ENCODE results near the gene CCDC7. TPM values are rescaled to one million over a fixed set of nuclear protein-coding genes. Genes with fewer than 3 reads are reported as not detected.

CCDC7 gene
- total RNA-seq, 1 donor from 2014 or later, result 24.7 TPM

GRCh38 chr10:32426186-32426585 lies 19.8 kb upstream of the CCDC7 start:
- no peak for TF ChIP-seq CTCF (IDR thresholded peaks at IDR 0.05; ENCODE audit: borderline replicate concordance)
- peaks cover 13% of the 10 kb centered on the region for H3K9me3 ChIP-seq (replicated peaks)
- H3K27ac ChIP-seq (replicated peaks), result no peak overlapping the region
- no peak overlapping the region for H3K4me3 ChIP-seq
- no peaks in the 10 kb centered on the region for H3K4me1 ChIP-seq
- no peaks in the 10 kb centered on the region for H3K27me3 ChIP-seq (ENCODE audit: low read depth)
- intact Hi-C loops (cut with micrococcal nuclease), result no loop called here
- no peak for DNase-seq
- no peaks in the 10 kb centered on the region for H3K36me3 ChIP-seq

DNA sequence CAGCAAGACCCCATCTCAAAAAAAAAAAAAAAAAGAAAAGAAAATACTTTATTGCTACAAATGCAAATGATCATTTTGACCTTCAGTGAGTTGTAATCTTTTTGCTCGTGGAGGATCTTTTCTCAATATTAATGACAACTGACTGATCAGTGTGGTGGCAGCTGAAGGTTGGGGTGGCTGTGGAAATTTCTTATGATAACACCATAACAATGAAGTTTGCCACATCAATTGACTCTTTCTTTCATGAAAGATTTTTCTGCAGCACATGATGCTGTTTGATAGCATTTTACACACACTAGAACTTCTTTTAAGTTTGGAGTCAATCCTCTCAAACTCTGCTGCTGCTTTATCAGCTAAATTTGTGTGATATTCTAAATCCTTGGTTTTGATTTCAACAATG lies 12.4 kb upstream of the CCDC7 start:
- Histone ChIP-seq H3K27me3 (ENCODE audit: low read depth) (no peaks in the 10 kb centered on the region), H3K4me1 (no peaks in the 10 kb centered on the region), H3K27ac (replicated peaks) (no peak overlapping the region), H3K9me3 (replicated peaks) (peaks cover 11% of the 10 kb centered on the region), H3K4me3 (no peak overlapping the region), H3K36me3 (no peaks in the 10 kb centered on the region)
- intact Hi-C loops (cut with micrococcal nuclease), result no loop called here
- DNase-seq, result no peak
- TF ChIP-seq CTCF (IDR thresholded peaks at IDR 0.05; ENCODE audit: borderline replicate concordance), result no peak

DNA sequence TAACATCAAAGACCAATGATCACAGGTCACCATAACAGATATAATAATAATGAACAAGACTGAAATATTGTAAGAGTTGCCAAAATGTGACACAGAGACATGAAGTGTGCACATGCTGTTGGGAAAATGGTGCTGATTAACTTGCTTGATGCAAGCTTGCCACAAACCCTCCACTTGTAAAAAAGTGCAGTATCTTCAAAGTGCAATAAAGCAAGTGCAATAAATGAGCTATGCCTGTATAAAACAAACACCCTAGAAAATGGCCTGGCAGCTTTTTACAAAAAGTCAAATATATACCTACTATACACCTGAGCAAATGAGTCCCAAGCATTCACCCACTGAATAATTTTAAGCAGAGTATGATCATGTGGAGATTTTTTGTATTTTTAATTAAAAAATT lies 9.7 kb upstream of the CCDC7 start:
- Histone ChIP-seq H3K9me3 (replicated peaks) (peaks cover 11% of the 10 kb centered on the region), H3K27ac (replicated peaks) (no peak overlapping the region), H3K36me3 (no peaks in the 10 kb centered on the region), H3K27me3 (ENCODE audit: low read depth) (no peaks in the 10 kb centered on the region), H3K4me1 (no peaks in the 10 kb centered on the region), H3K4me3 (no peak overlapping the region)
- DNase-seq, result no peak
- TF ChIP-seq CTCF (IDR thresholded peaks at IDR 0.05; ENCODE audit: borderline replicate concordance), result no peak
- intact Hi-C loops (cut with micrococcal nuclease), result no loop called here

DNA sequence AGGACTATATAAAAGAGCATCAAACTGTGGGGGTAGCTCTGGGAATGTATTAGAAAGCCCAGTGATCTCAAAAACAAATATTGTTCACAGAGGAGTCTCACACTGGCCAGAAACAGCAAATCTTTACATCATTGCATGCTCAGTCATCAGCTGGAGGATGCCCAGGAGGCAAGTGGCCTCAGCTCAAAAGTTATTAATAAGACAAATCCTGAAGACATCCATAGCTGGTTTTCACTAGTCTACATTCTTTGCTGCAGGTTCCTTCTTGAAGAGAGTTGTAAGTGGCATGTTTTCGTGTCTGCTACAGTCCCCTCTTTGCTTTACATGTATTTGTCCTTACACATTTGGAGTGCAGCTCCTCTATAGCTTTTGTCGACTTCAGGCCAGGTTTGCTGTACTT lies 8.6 kb upstream of the CCDC7 start:
- H3K4me1 ChIP-seq, result no peaks in the 10 kb centered on the region
- no peak for TF ChIP-seq CTCF (IDR thresholded peaks at IDR 0.05; ENCODE audit: borderline replicate concordance)
- intact Hi-C loops (cut with micrococcal nuclease), result no loop called here
- no peak for DNase-seq
- no peak overlapping the region for H3K27ac ChIP-seq (replicated peaks)
- H3K36me3 ChIP-seq, result no peaks in the 10 kb centered on the region
- peaks cover 6% of the 10 kb centered on the region for H3K9me3 ChIP-seq (replicated peaks)
- H3K27me3 ChIP-seq (ENCODE audit: low read depth), result no peaks in the 10 kb centered on the region
- no peak overlapping the region for H3K4me3 ChIP-seq

GRCh38 chr10:32445036-32445435 lies 904 bp upstream of the CCDC7 start:
- Histone ChIP-seq H3K4me3 (peak overlapping the region; percentile 80), H3K27ac (replicated peaks) (peak overlapping the region; percentile 99), H3K4me1 (peaks cover 26% of the 10 kb centered on the region), H3K27me3 (ENCODE audit: low read depth) (no peaks in the 10 kb centered on the region), H3K36me3 (no peaks in the 10 kb centered on the region), H3K9me3 (replicated peaks) (no peaks in the 10 kb centered on the region)
- DNase-seq, result no peak
- TF ChIP-seq CTCF (IDR thresholded peaks at IDR 0.05; ENCODE audit: borderline replicate concordance), result no peak
- intact Hi-C loops (cut with micrococcal nuclease), result loop anchor here (5.0 kb wide), 1 partner anchor 68 kb away; no protein-coding TSS in a partner anchor
